ENCODE results near the gene GPR156. TPM values are rescaled to one million over a fixed set of nuclear protein-coding genes. Genes with fewer than 3 reads are reported as not detected.

The GPR156 gene
- total RNA-seq, 1 experiment from 2014 or later = 0.15 TPM

DNA sequence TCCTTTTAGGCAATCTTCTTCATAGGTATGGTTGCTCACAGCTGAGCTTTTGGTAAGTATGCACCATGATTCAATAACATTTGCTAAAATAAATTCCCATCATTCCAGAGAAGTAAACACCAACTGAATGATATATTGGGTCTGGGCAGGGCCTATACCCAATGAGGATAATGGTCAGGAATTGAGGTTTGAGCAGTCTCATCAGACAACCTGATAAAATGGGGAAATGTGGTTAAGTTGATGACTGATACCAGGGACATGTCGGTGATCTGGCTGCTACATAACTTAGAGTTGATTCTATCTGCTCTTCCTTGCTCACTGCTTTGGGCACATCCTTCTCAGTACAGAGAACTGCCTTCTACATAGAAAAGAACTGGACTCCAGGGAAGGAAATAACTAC, 92.9 kb downstream of the GPR156 start:
- BruUV-seq (replicated peaks) = no TSS peak
- no peak overlapping the region for H3K4me3 ChIP-seq (replicated peaks in 1 of 2; ENCODE audit: low read depth in 1 of 2, low read length in 2 of 2)
- no peak overlapping the region for H2AFZ ChIP-seq (ENCODE audit: low read depth, low read length, poor library complexity, severe bottlenecking)
- ChIA-PET RAD21 (ENCODE audit: low non-redundant PET in 1 of 2, low total read pairs in 2 of 2, uncharacterized antibody in 2 of 2, unreplicated experiment in 2 of 2) (no interaction called here), CTCF (no interaction called here), POLR2A (no interaction called here)
- H4K20me1 ChIP-seq (ENCODE audit: insufficient read depth) = no peaks in the 10 kb centered on the region
- DNase-seq (ENCODE audit: low read depth, low spot score) (no peak), ATAC-seq (no peak)
- no peaks in the 10 kb centered on the region for H3K9me3 ChIP-seq (ENCODE audit: control insufficient read depth in 1 of 2, insufficient read depth in 1 of 2, low read depth in 1 of 2, low read length in 2 of 2)
- H3K4me2 ChIP-seq (ENCODE audit: low read length) = no peak overlapping the region
- no peak overlapping the region for H3K9ac ChIP-seq (ENCODE audit: low read length)
- H3K4me1 ChIP-seq (ENCODE audit: control insufficient read depth in 1 of 2, insufficient read depth in 2 of 2, low read length in 2 of 2) = no peaks in the 10 kb centered on the region
- intact Hi-C loops (cut with micrococcal nuclease) = no loop called here
- H3K27ac ChIP-seq (ENCODE audit: low read depth, low read length) = no peak overlapping the region
- H3K9me2 ChIP-seq (ENCODE audit: insufficient read depth) = no peaks in the 10 kb centered on the region
- no peaks in the 10 kb centered on the region for H3K79me2 ChIP-seq (ENCODE audit: insufficient read depth, low read length)
- no peak for TF ChIP-seq ZBTB33 (IDR thresholded peaks at IDR 0.05; ENCODE audit: extremely low read depth, insufficient replicate concordance, low read length)
- TF ChIP-seq ATF3 (IDR thresholded peaks at IDR 0.05) = no peak
- TF ChIP-seq RAD21 (IDR thresholded peaks at IDR 0.05; ENCODE audit: low read depth) = no peak
- no peak for TF ChIP-seq EZH2phosphoT487 (IDR thresholded peaks at IDR 0.05; ENCODE audit: borderline replicate concordance)
- no peak for TF ChIP-seq ZFX (IDR thresholded peaks at IDR 0.05)
- no peak for TF ChIP-seq CEBPB (IDR thresholded peaks at IDR 0.05; ENCODE audit: low read depth)
- no peak for TF ChIP-seq JUND (IDR thresholded peaks at IDR 0.05)
- no peak for TF ChIP-seq CBX3 (IDR thresholded peaks at IDR 0.05; ENCODE audit: low read depth)
- TF ChIP-seq, protein P1, sequence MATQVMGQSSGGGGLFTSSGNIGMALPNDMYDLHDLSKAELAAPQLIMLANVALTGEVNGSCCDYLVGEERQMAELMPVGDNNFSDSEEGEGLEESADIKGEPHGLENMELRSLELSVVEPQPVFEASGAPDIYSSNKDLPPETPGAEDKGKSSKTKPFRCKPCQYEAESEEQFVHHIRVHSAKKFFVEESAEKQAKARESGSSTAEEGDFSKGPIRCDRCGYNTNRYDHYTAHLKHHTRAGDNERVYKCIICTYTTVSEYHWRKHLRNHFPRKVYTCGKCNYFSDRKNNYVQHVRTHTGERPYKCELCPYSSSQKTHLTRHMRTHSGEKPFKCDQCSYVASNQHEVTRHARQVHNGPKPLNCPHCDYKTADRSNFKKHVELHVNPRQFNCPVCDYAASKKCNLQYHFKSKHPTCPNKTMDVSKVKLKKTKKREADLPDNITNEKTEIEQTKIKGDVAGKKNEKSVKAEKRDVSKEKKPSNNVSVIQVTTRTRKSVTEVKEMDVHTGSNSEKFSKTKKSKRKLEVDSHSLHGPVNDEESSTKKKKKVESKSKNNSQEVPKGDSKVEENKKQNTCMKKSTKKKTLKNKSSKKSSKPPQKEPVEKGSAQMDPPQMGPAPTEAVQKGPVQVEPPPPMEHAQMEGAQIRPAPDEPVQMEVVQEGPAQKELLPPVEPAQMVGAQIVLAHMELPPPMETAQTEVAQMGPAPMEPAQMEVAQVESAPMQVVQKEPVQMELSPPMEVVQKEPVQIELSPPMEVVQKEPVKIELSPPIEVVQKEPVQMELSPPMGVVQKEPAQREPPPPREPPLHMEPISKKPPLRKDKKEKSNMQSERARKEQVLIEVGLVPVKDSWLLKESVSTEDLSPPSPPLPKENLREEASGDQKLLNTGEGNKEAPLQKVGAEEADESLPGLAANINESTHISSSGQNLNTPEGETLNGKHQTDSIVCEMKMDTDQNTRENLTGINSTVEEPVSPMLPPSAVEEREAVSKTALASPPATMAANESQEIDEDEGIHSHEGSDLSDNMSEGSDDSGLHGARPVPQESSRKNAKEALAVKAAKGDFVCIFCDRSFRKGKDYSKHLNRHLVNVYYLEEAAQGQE (IDR thresholded peaks at IDR 0.05; ENCODE audit: low read depth) = no peak
- no peaks in the 10 kb centered on the region for H3K27me3 ChIP-seq (ENCODE audit: insufficient read depth, low read length)
- no peaks in the 10 kb centered on the region for H3K36me3 ChIP-seq (ENCODE audit: control insufficient read depth in 1 of 2, insufficient read depth in 2 of 2, low read length in 2 of 2)
